ENCODE measurements around the gene SPTBN5.

DNA sequence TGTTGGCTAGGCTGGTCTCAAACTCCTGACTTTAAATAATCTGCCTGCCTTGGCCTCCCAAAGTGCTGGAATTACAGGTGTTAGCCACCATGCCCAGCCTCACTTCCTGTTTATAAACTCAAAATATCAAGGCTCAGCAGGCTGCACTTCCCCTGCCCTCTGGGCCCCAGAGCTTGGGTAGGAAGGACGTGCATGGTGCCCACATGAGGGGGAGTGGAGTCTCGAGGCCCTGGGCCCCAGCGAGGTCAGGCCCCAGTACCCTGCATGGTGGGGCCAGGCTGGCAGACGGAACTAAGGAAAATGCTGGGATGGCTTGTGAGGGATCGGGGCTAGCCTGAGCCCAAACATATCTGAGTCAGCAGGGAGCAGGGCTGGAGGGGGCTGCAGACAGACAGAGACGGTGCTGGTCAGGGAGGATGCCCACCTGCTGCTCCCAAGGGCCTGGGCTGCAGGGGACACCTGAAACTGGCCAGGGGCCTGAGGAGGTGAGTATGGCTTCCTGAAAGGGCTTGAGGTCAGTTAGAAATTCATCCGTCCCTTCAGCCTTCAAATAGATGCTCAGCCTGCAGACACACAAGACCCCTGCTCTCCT, 5.1 kb downstream of the SPTBN5 start:
- TF ChIP-seq POLR2A (IDR thresholded peaks at IDR 0.05; ENCODE audit: low read depth, low read length) (no peak), TAF1 (IDR thresholded peaks at IDR 0.05; ENCODE audit: borderline replicate concordance, low read depth, low read length) (no peak)
